ES-I3 (cell line): ENCODE measurements around the gene CCSER1.
"Not testable (repeated sequence)": the region's sequence is repeated elsewhere in the genome, so short reads cannot be mapped to it uniquely, and the experiment has no call there.

ENCODE experiments used
- H3K36me3 ChIP-seq: 2 replicates; pipeline ENCODE4 v1.6.1; 2013; ENCODE audit warnings: mild to moderate bottlenecking, low read length, control low read depth, moderate library complexity; ENCODE audit not compliant: insufficient read depth
- H3K4me1 ChIP-seq: 2 replicates; pipeline ENCODE4 v1.6.1; 2013; ENCODE audit warnings: mild to moderate bottlenecking, control low read depth, low read length; ENCODE audit not compliant: insufficient read depth
- H3K9ac ChIP-seq: 2 replicates; pipeline ENCODE4 v1.6.1; 2013; ENCODE audit warnings: low read depth, mild to moderate bottlenecking, low read length, moderate library complexity
- H3K9me3 ChIP-seq: 2 replicates; pipeline ENCODE4 v1.6.1; 2013; ENCODE audit warnings: mild to moderate bottlenecking, low read length, moderate library complexity; ENCODE audit not compliant: control insufficient read depth, insufficient read depth

CCSER1 gene

GRCh38 chr4:91623603-91623967, 1496.4 kb downstream of the CCSER1 start:
- not testable (repeated sequence) for H3K36me3 ChIP-seq, H3K9me3 ChIP-seq
- H3K4me1 ChIP-seq, result peaks cover 11% of the 10 kb centered on the region; the same call in 1 of the 2 replicates
- H3K9ac ChIP-seq, result peak overlapping the region; percentile 73; the same call in 1 of the 2 replicates

- Histone ChIP-seq H3K9me3 (no peaks in the 10 kb centered on the region), H3K4me1 (no peaks in the 10 kb centered on the region), H3K9ac (no peak overlapping the region), H3K36me3 (peaks cover 4% of the 10 kb centered on the region; the same call in 1 of the 2 replicates)
Measured at GRCh38 chr4:91630054-91630453, 1502.9 kb downstream of the CCSER1 start.

- peaks cover 4% of the 10 kb centered on the region; the same call in 1 of the 2 replicates for H3K36me3 ChIP-seq
- no peaks in the 10 kb centered on the region for H3K9me3 ChIP-seq
- no peak overlapping the region for H3K9ac ChIP-seq
- peaks cover under 1% of the 10 kb centered on the region; the same call in 1 of the 2 replicates for H3K4me1 ChIP-seq
Measured at GRCh38 chr4:91630764-91631163, 1503.6 kb downstream of the CCSER1 start.

GRCh38 chr4:91631335-91631734, 1504.1 kb downstream of the CCSER1 start:
- Histone ChIP-seq H3K9ac (no peak overlapping the region), H3K4me1 (peaks cover 4% of the 10 kb centered on the region; the same call in 1 of the 2 replicates), H3K9me3 (no peaks in the 10 kb centered on the region)

GRCh38 chr4:91636083-91636482, 1508.9 kb downstream of the CCSER1 start:
- Histone ChIP-seq H3K4me1 (peaks cover 4% of the 10 kb centered on the region; the same call in 1 of the 2 replicates), H3K9ac (no peak overlapping the region), H3K9me3 (no peaks in the 10 kb centered on the region), H3K36me3 (no peaks in the 10 kb centered on the region)

More at GRCh38 chr4:91631335-91631734, 1504.1 kb downstream of the CCSER1 start:
- peaks cover 4% of the 10 kb centered on the region; the same call in 1 of the 2 replicates for H3K36me3 ChIP-seq
